Measurements from ENCODE around the gene ACTL7A.

Gene ACTL7A, protein sequence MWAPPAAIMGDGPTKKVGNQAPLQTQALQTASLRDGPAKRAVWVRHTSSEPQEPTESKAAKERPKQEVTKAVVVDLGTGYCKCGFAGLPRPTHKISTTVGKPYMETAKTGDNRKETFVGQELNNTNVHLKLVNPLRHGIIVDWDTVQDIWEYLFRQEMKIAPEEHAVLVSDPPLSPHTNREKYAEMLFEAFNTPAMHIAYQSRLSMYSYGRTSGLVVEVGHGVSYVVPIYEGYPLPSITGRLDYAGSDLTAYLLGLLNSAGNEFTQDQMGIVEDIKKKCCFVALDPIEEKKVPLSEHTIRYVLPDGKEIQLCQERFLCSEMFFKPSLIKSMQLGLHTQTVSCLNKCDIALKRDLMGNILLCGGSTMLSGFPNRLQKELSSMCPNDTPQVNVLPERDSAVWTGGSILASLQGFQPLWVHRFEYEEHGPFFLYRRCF

DNA sequence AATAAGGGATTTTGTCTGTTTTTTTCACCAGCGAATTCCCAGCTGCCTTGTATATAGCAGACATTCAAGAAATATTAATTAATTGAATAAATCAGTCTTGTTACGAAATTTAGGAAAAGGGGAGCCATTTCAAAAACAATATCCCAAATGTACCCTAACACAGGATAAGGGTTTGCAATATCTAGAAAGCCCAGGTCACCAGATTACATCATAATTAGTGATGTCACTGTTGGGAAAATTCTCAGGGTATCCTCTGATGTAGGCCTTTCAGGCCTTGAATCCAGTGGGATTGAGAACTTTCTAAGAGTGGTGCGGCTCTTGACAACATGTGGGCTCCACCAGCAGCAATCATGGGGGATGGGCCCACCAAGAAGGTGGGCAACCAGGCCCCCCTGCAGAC, at the start of gene ACTL7A:
TSS of gene ACTL7A (plus strand) at position 270 of the 400 bp plus-strand sequence. CDS start at position 327, 57 bp downstream.
- no peaks in the 10 kb centered on the region for H3K79me2 ChIP-seq (ENCODE audit: insufficient read depth, low read length)
- no peaks in the 10 kb centered on the region for H3K9me3 ChIP-seq (ENCODE audit: low read length)
- H3K36me3 ChIP-seq (ENCODE audit: insufficient read depth, low read length) = no peaks in the 10 kb centered on the region
- H3K27me3 ChIP-seq (ENCODE audit: insufficient read depth, low read length) = no peaks in the 10 kb centered on the region
- H3F3A ChIP-seq (ENCODE audit: insufficient read depth, low read length) = no peaks in the 10 kb centered on the region
- H3K4me2 ChIP-seq (ENCODE audit: low read length) = no peak within 1 kb of the TSS
- TF ChIP-seq, protein P1, sequence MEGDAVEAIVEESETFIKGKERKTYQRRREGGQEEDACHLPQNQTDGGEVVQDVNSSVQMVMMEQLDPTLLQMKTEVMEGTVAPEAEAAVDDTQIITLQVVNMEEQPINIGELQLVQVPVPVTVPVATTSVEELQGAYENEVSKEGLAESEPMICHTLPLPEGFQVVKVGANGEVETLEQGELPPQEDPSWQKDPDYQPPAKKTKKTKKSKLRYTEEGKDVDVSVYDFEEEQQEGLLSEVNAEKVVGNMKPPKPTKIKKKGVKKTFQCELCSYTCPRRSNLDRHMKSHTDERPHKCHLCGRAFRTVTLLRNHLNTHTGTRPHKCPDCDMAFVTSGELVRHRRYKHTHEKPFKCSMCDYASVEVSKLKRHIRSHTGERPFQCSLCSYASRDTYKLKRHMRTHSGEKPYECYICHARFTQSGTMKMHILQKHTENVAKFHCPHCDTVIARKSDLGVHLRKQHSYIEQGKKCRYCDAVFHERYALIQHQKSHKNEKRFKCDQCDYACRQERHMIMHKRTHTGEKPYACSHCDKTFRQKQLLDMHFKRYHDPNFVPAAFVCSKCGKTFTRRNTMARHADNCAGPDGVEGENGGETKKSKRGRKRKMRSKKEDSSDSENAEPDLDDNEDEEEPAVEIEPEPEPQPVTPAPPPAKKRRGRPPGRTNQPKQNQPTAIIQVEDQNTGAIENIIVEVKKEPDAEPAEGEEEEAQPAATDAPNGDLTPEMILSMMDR (IDR thresholded peaks at IDR 0.05; ENCODE audit: low read length) = no peak
- no peak for TF ChIP-seq EZH2 (IDR thresholded peaks at IDR 0.05; ENCODE audit: borderline replicate concordance, low read length)
- no peaks in the 10 kb centered on the region for H3K9me2 ChIP-seq (ENCODE audit: low read depth, low read length)
- no peak within 1 kb of the TSS for H3K4me3 ChIP-seq (ENCODE audit: low read depth, low read length, poor library complexity, severe bottlenecking)
- no peak within 1 kb of the TSS for H2AFZ ChIP-seq (ENCODE audit: low read length)
- H3K9ac ChIP-seq (ENCODE audit: low read length) = no peak within 1 kb of the TSS
- no peak within 1 kb of the TSS for H3K27ac ChIP-seq (ENCODE audit: low read depth, low read length, poor library complexity, severe bottlenecking)
- no peaks in the 10 kb centered on the region for H3K4me1 ChIP-seq (ENCODE audit: insufficient read depth, low read length, severe bottlenecking)
- H4K20me1 ChIP-seq (ENCODE audit: insufficient read depth, low read length) = no peaks in the 10 kb centered on the region

DNA sequence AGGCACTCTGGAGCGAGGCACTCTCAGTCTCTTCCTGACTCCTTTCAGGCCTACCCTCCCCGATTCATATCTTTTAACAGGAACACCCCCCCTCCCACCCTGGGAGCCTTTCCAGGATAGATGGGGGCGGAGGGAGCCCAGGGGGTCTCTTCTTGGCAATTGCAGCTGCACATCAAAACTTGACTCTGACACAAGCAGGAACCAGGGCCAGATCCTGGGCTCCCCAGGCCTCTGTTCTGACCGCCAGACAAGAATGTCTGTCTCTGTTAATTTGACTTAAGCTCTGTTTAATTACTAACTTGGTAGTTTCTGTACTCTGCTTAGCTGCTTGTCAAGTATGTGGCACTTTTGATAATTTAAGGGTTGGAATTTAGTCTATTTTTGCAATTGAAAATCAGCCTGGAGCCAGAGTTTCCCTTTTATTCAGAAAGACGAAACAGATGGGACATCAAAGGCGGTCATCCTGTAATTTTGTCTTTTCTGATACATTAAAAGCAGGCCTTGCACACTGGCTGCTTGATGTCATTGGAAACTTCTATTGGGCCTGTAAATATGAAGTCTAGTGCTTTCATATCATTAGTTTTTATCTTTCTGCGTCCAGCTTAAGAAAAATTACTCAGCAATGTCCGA, 49.6 kb upstream of the ACTL7A start:
- no peak overlapping the region for H3K4me2 ChIP-seq (ENCODE audit: low read length)
- H3K36me3 ChIP-seq (ENCODE audit: insufficient read depth, low read length) = no peaks in the 10 kb centered on the region
- no peaks in the 10 kb centered on the region for H3F3A ChIP-seq (ENCODE audit: insufficient read depth, low read length)
- H3K79me2 ChIP-seq (ENCODE audit: insufficient read depth, low read length) = no peaks in the 10 kb centered on the region
- no peaks in the 10 kb centered on the region for H4K20me1 ChIP-seq (ENCODE audit: insufficient read depth, low read length)
- H3K9me3 ChIP-seq (ENCODE audit: low read length) = no peaks in the 10 kb centered on the region
- no peaks in the 10 kb centered on the region for H3K27me3 ChIP-seq (ENCODE audit: insufficient read depth, low read length)
- no peak overlapping the region for H3K9ac ChIP-seq (ENCODE audit: low read length)
- H2AFZ ChIP-seq (ENCODE audit: low read length) = no peak overlapping the region
- H3K4me1 ChIP-seq (ENCODE audit: insufficient read depth, low read length, severe bottlenecking) = no peaks in the 10 kb centered on the region
- H3K27ac ChIP-seq (ENCODE audit: low read depth, low read length, poor library complexity, severe bottlenecking) = no peak overlapping the region
- H3K9me2 ChIP-seq (ENCODE audit: low read depth, low read length) = no peaks in the 10 kb centered on the region
- H3K4me3 ChIP-seq (ENCODE audit: low read depth, low read length, poor library complexity, severe bottlenecking) = no peak overlapping the region
- TF ChIP-seq EZH2 (IDR thresholded peaks at IDR 0.05; ENCODE audit: borderline replicate concordance, low read length) = no peak
- TF ChIP-seq, protein P1 (IDR thresholded peaks at IDR 0.05; ENCODE audit: low read length) = no peak

DNA sequence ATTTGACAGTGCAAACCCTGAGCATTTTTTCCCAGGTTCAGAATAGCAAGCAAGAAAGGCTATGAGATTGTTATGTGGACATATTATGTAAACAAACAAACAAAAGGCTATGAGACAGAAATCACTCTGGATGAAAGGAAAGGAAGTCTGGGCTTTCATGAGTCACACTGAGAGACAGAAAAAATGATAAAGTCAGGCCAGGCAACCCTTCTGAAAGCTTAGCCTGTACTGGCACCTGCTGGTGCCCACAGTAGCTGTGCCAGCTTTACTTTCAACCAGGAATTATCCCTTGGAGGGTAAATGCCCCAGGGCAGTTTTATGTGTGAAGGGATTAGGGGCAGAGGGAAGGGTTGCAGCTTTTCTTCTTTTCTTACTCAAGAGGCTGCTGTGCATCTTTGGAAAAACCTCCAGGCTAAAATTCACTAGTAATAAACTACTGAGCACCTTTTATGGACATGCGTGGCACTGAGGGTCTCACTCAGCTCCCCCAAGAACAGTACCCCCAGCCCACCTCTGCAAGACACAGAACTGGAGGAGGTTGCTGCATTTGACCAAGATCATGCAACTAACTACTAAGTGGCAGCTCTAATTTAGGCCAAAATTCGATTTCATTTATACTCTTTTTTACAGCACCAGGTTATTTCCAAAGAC, 48.0 kb upstream of the ACTL7A start:
- Histone ChIP-seq H3K9me2 (ENCODE audit: low read depth, low read length) (no peaks in the 10 kb centered on the region), H3K36me3 (ENCODE audit: insufficient read depth, low read length) (no peaks in the 10 kb centered on the region), H3K4me1 (ENCODE audit: insufficient read depth, low read length, severe bottlenecking) (no peaks in the 10 kb centered on the region), H3K27ac (ENCODE audit: low read depth, low read length, poor library complexity, severe bottlenecking) (no peak overlapping the region), H4K20me1 (ENCODE audit: insufficient read depth, low read length) (no peaks in the 10 kb centered on the region), H3F3A (ENCODE audit: insufficient read depth, low read length) (no peaks in the 10 kb centered on the region), H3K4me2 (ENCODE audit: low read length) (no peak overlapping the region), H3K27me3 (ENCODE audit: insufficient read depth, low read length) (no peaks in the 10 kb centered on the region), H3K9ac (ENCODE audit: low read length) (no peak overlapping the region), H3K9me3 (ENCODE audit: low read length) (no peaks in the 10 kb centered on the region), H3K4me3 (ENCODE audit: low read depth, low read length, poor library complexity, severe bottlenecking) (no peak overlapping the region), H2AFZ (ENCODE audit: low read length) (no peak overlapping the region), H3K79me2 (ENCODE audit: insufficient read depth, low read length) (no peaks in the 10 kb centered on the region)
- TF ChIP-seq EZH2 (IDR thresholded peaks at IDR 0.05; ENCODE audit: borderline replicate concordance, low read length) = no peak
- TF ChIP-seq, protein P1 (IDR thresholded peaks at IDR 0.05; ENCODE audit: low read length) = no peak
